GM23338 (cell line): Measurements from ENCODE around the gene CAMSAP3. TPM values are rescaled to one million over a fixed set of nuclear protein-coding genes. Genes with fewer than 3 reads are reported as not detected.

ENCODE experiments used
- ATAC-seq: fragments of 200-7000 bp; cut with Tn5 transposase; 3 replicates; pipeline ENCODE4 v1.9.1; 2020
- DNase-seq: peaks from one replicate; pipeline ENCODE4 v3.0.0-alpha.2; 2015; ENCODE audit warnings: low spot score
- H2AFZ ChIP-seq: fragments of 200-600 bp; sonication (generic); 2 replicates; pipeline ENCODE4 v1.8.0; 2016; ENCODE audit warnings: antibody characterized with exemption, mild to moderate bottlenecking, moderate library complexity
- H3F3A ChIP-seq: fragments of 200-600 bp; sonication (generic); replicated peaks from 2 replicates; pipeline ENCODE4 v1.8.0; 2017; ENCODE audit warnings: antibody characterized with exemption, mixed run types, low read depth
- H3K27ac ChIP-seq: fragments of 200-600 bp; sonication (generic); 2 replicates; pipeline ENCODE4 v1.6.1; 2016; ENCODE audit warnings: low read depth
- H3K27me3 ChIP-seq: fragments of 200-600 bp; sonication (generic); 2 replicates; pipeline ENCODE4 v1.8.0; 2016; ENCODE audit warnings: mild to moderate bottlenecking, mixed run types, moderate library complexity; ENCODE audit not compliant: insufficient read depth
- H3K36me3 ChIP-seq: fragments of 200-600 bp; sonication (generic); 2 replicates; pipeline ENCODE4 v1.8.0; 2016; ENCODE audit warnings: mild to moderate bottlenecking; ENCODE audit not compliant: insufficient read depth
- H3K4me1 ChIP-seq: fragments of 200-600 bp; sonication (generic); 2 replicates; pipeline ENCODE4 v1.8.0; 2016; ENCODE audit warnings: mild to moderate bottlenecking, moderate library complexity; ENCODE audit not compliant: insufficient read depth
- H3K4me2 ChIP-seq: fragments of 200-600 bp; sonication (generic); 2 replicates; pipeline ENCODE4 v1.7.1; 2017; ENCODE audit warnings: mixed run types
- H3K4me3 ChIP-seq: fragments of 200-600 bp; sonication (generic); 2 replicates; pipeline ENCODE4 v1.6.1; 2016; ENCODE audit warnings: mixed run types
- H3K79me2 ChIP-seq: fragments of 200-600 bp; sonication (generic); replicated peaks from 2 replicates; pipeline ENCODE4 v1.8.0; 2017; ENCODE audit warnings: mild to moderate bottlenecking; ENCODE audit not compliant: insufficient read depth
- H3K9me2 ChIP-seq: fragments of 200-600 bp; sonication (generic); 2 replicates; pipeline ENCODE4 v1.8.0; 2017; ENCODE audit not compliant: insufficient read depth
- H4K20me1 ChIP-seq: fragments of 200-600 bp; sonication (generic); replicated peaks from 2 replicates; pipeline ENCODE4 v1.8.0; 2017; ENCODE audit warnings: mild to moderate bottlenecking; ENCODE audit not compliant: insufficient read depth
- H3K27ac Mint-ChIP-seq: 2 replicates; pipeline ENCODE4 v1.8.0; 2020; ENCODE audit warnings: inconsistent platforms, mild to moderate bottlenecking, moderate library complexity, mixed read lengths
- H3K27me3 Mint-ChIP-seq: 3 replicates; pipeline ENCODE4 v1.8.0; 2022; ENCODE audit warnings: low read depth, mild to moderate bottlenecking, moderate library complexity, mixed read lengths, inconsistent platforms; ENCODE audit not compliant: insufficient read depth, poor library complexity
- H3K36me3 Mint-ChIP-seq: 3 replicates; pipeline ENCODE4 v1.8.0; 2021; ENCODE audit warnings: low read depth, mild to moderate bottlenecking, inconsistent platforms, moderate library complexity, mixed read lengths
- H3K4me1 Mint-ChIP-seq: 3 replicates; pipeline ENCODE4 v1.8.0; 2020; ENCODE audit warnings: mild to moderate bottlenecking, inconsistent platforms, mixed read lengths
- H3K4me3 Mint-ChIP-seq: 3 replicates; pipeline ENCODE4 v1.8.0; 2021; ENCODE audit warnings: moderate library complexity, mild to moderate bottlenecking, inconsistent platforms, mixed read lengths
- H3K9me3 Mint-ChIP-seq: 3 replicates; pipeline ENCODE4 v1.8.0; 2020; ENCODE audit warnings: moderate library complexity, mild to moderate bottlenecking, inconsistent platforms, mixed read lengths
- CREB1 ChIP-seq: fragments of 250-450 bp; sonication (Bioruptor Pico); IDR thresholded peaks from 2 replicates; pipeline ENCODE4 v1.5.0; 2020; ENCODE audit warnings: low read depth, mild to moderate bottlenecking, moderate library complexity
- EZH2 ChIP-seq: fragments of 200-600 bp; sonication (generic); IDR thresholded peaks from one replicate; pipeline ENCODE4 v1.8.0; 2017; ENCODE audit warnings: antibody characterized with exemption, mild to moderate bottlenecking, low read depth; ENCODE audit not compliant: unreplicated experiment
- EZH2phosphoT487 ChIP-seq: fragments of 200-600 bp; sonication (generic); IDR thresholded peaks from one replicate; pipeline ENCODE4 v1.8.1; 2018; ENCODE audit warnings: antibody characterized with exemption; ENCODE audit not compliant: unreplicated experiment
- JUNB ChIP-seq: IDR thresholded peaks from one replicate; pipeline ENCODE4 v1.6.1; 2016; ENCODE audit warnings: antibody characterized with exemption; ENCODE audit not compliant: unreplicated experiment
- NANOG ChIP-seq: IDR thresholded peaks from 2 replicates; pipeline ENCODE4 v1.6.1; 2016; ENCODE audit warnings: antibody characterized with exemption, borderline replicate concordance
- POLR2AphosphoS5 ChIP-seq: IDR thresholded peaks from 2 replicates; pipeline ENCODE4 v1.6.1; 2016; ENCODE audit warnings: antibody characterized with exemption, low read depth
- STAT1 ChIP-seq: IDR thresholded peaks from one replicate; pipeline ENCODE4 v1.6.1; 2016; ENCODE audit warnings: antibody characterized with exemption; ENCODE audit not compliant: unreplicated experiment
- ZNF114 ChIP-seq: fragments of 250-450 bp; sonication (Bioruptor Pico); IDR thresholded peaks from 2 replicates; pipeline ENCODE4 v1.5.0; 2020; ENCODE audit warnings: mild to moderate bottlenecking, moderate library complexity
- ZNF331 ChIP-seq: fragments of 250-450 bp; sonication (Bioruptor Pico); IDR thresholded peaks from 2 replicates; pipeline ENCODE4 v1.5.0; 2020; ENCODE audit warnings: low read depth, mild to moderate bottlenecking, moderate library complexity
- polyA plus RNA-seq: library from polyadenylated mRNA; unstranded; fragments of >200 nt; fragmentation: Nextera tagmentation; extraction: Ambion mirVana; gene quantifications from 2 replicates; pipeline ENCODE4 v1.2.1, GENCODE V29; 2016
- total RNA-seq: library from RNA; depleted of rRNA; stranded (reverse); fragments of >200 nt; shearing (Covaris generic); gene quantifications from 2 replicates; pipeline ENCODE4 v1.2.3, GENCODE V29; 2014
- TF ChIP-seq, protein P1 (sequence below): fragments of 250-450 bp; sonication (Bioruptor Pico); IDR thresholded peaks from 2 replicates; pipeline ENCODE4 v1.5.0; 2020; ENCODE audit warnings: mild to moderate bottlenecking, moderate library complexity
- TF ChIP-seq, protein P2 (sequence below): IDR thresholded peaks from 2 replicates; pipeline ENCODE4 v1.6.1; 2016; ENCODE audit warnings: antibody characterized with exemption
- TF ChIP-seq, protein P3 (sequence below): IDR thresholded peaks from one replicate; pipeline ENCODE4 v1.6.1; 2018; ENCODE audit warnings: antibody characterized with exemption; ENCODE audit not compliant: unreplicated experiment
- TF ChIP-seq, protein P4 (sequence below), 2 experiments: fragments of 200-600 bp in 1 of 2; sonication (generic) in 1 of 2; conservative IDR thresholded peaks; 2 replicates each; pipeline versions ENCODE4 v1.5.1 to v1.6.1; 2016 to 2017; ENCODE audit warnings: antibody characterized with exemption in 2 of 2, low read depth in 2 of 2, mild to moderate bottlenecking in 2 of 2, moderate library complexity in 1 of 2

Gene CAMSAP3
- total and polyA plus RNA-seq, 2 experiments from 2014 or later, result 6.4 to 32.2 TPM

DNA sequence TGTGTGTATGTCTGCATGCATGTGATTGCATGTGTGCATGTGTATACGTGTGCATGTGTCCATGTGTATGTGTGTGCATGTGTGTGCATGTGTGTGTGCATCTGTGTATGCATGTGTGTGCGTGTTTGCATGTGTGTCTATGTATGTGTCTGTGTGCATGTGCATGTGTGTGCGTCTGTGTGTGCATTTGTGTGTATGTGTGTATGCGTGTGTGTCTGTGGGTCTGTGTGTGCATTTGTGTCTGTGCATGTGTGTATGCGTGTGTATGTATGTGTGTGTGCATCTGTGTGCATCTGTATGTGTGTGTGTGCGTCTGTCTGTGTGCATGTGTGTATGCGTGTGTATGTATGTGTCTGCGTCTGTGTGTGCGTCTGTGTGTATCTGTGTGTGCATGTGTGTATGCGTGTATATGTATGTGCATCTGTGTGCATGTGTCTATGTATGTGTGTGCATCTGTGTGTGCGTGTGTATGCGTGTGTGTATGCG is 44.2 kb downstream of the CAMSAP3 start:
- H3K79me2 ChIP-seq, result no peaks in the 10 kb centered on the region
- ATAC-seq (no peak), DNase-seq (no peak)
- Mint-ChIP-seq H3K4me1 (no peaks in the 10 kb centered on the region; the same call in 2 of the 3 replicates), H3K27me3 (peaks cover 26% of the 10 kb centered on the region), H3K9me3 (no peaks in the 10 kb centered on the region; the same call in 2 of the 3 replicates), H3K27ac (no peak overlapping the region), H3K4me3 (no peak overlapping the region), H3K36me3 (no peaks in the 10 kb centered on the region)
- H2AFZ ChIP-seq, result no peak overlapping the region
- no peaks in the 10 kb centered on the region for H3K9me2 ChIP-seq
- H3K4me1 ChIP-seq, result no peaks in the 10 kb centered on the region
- H3K4me2 ChIP-seq, result no peak overlapping the region
- no peak overlapping the region for H3K4me3 ChIP-seq
- TF ChIP-seq, protein P1, sequence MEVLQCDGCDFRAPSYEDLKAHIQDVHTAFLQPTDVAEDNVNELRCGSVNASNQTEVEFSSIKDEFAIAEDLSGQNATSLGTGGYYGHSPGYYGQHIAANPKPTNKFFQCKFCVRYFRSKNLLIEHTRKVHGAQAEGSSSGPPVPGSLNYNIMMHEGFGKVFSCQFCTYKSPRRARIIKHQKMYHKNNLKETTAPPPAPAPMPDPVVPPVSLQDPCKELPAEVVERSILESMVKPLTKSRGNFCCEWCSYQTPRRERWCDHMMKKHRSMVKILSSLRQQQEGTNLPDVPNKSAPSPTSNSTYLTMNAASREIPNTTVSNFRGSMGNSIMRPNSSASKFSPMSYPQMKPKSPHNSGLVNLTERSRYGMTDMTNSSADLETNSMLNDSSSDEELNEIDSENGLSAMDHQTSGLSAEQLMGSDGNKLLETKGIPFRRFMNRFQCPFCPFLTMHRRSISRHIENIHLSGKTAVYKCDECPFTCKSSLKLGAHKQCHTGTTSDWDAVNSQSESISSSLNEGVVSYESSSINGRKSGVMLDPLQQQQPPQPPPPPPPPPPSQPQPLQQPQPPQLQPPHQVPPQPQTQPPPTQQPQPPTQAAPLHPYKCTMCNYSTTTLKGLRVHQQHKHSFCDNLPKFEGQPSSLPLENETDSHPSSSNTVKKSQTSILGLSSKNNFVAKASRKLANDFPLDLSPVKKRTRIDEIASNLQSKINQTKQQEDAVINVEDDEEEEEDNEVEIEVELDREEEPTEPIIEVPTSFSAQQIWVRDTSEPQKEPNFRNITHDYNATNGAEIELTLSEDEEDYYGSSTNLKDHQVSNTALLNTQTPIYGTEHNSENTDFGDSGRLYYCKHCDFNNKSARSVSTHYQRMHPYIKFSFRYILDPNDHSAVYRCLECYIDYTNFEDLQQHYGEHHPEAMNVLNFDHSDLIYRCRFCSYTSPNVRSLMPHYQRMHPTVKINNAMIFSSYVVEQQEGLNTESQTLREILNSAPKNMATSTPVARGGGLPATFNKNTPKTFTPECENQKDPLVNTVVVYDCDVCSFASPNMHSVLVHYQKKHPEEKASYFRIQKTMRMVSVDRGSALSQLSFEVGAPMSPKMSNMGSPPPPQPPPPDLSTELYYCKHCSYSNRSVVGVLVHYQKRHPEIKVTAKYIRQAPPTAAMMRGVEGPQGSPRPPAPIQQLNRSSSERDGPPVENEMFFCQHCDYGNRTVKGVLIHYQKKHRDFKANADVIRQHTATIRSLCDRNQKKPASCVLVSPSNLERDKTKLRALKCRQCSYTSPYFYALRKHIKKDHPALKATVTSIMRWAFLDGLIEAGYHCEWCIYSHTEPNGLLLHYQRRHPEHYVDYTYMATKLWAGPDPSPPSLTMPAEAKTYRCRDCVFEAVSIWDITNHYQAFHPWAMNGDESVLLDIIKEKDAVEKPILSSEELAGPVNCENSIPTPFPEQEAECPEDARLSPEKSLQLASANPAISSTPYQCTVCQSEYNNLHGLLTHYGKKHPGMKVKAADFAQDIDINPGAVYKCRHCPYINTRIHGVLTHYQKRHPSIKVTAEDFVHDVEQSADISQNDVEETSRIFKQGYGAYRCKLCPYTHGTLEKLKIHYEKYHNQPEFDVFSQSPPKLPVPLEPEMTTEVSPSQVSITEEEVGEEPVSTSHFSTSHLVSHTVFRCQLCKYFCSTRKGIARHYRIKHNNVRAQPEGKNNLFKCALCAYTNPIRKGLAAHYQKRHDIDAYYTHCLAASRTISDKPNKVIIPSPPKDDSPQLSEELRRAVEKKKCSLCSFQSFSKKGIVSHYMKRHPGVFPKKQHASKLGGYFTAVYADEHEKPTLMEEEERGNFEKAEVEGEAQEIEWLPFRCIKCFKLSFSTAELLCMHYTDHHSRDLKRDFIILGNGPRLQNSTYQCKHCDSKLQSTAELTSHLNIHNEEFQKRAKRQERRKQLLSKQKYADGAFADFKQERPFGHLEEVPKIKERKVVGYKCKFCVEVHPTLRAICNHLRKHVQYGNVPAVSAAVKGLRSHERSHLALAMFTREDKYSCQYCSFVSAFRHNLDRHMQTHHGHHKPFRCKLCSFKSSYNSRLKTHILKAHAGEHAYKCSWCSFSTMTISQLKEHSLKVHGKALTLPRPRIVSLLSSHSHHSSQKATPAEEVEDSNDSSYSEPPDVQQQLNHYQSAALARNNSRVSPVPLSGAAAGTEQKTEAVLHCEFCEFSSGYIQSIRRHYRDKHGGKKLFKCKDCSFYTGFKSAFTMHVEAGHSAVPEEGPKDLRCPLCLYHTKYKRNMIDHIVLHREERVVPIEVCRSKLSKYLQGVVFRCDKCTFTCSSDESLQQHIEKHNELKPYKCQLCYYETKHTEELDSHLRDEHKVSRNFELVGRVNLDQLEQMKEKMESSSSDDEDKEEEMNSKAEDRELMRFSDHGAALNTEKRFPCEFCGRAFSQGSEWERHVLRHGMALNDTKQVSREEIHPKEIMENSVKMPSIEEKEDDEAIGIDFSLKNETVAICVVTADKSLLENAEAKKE (CRISPR knock-in tag), result no peak
- TF ChIP-seq NANOG (no peak), ZNF331 (CRISPR knock-in tag) (no peak), EZH2phosphoT487 (no peak), JUNB (no peak), POLR2AphosphoS5 (no peak), STAT1 (no peak), EZH2 (no peak), ZNF114 (CRISPR knock-in tag) (no peak), CREB1 (no peak)
- TF ChIP-seq, protein P2, sequence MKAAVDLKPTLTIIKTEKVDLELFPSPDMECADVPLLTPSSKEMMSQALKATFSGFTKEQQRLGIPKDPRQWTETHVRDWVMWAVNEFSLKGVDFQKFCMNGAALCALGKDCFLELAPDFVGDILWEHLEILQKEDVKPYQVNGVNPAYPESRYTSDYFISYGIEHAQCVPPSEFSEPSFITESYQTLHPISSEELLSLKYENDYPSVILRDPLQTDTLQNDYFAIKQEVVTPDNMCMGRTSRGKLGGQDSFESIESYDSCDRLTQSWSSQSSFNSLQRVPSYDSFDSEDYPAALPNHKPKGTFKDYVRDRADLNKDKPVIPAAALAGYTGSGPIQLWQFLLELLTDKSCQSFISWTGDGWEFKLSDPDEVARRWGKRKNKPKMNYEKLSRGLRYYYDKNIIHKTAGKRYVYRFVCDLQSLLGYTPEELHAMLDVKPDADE, result no peak
- TF ChIP-seq, protein P3, sequence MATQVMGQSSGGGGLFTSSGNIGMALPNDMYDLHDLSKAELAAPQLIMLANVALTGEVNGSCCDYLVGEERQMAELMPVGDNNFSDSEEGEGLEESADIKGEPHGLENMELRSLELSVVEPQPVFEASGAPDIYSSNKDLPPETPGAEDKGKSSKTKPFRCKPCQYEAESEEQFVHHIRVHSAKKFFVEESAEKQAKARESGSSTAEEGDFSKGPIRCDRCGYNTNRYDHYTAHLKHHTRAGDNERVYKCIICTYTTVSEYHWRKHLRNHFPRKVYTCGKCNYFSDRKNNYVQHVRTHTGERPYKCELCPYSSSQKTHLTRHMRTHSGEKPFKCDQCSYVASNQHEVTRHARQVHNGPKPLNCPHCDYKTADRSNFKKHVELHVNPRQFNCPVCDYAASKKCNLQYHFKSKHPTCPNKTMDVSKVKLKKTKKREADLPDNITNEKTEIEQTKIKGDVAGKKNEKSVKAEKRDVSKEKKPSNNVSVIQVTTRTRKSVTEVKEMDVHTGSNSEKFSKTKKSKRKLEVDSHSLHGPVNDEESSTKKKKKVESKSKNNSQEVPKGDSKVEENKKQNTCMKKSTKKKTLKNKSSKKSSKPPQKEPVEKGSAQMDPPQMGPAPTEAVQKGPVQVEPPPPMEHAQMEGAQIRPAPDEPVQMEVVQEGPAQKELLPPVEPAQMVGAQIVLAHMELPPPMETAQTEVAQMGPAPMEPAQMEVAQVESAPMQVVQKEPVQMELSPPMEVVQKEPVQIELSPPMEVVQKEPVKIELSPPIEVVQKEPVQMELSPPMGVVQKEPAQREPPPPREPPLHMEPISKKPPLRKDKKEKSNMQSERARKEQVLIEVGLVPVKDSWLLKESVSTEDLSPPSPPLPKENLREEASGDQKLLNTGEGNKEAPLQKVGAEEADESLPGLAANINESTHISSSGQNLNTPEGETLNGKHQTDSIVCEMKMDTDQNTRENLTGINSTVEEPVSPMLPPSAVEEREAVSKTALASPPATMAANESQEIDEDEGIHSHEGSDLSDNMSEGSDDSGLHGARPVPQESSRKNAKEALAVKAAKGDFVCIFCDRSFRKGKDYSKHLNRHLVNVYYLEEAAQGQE, result no peak
- TF ChIP-seq, protein P4, sequence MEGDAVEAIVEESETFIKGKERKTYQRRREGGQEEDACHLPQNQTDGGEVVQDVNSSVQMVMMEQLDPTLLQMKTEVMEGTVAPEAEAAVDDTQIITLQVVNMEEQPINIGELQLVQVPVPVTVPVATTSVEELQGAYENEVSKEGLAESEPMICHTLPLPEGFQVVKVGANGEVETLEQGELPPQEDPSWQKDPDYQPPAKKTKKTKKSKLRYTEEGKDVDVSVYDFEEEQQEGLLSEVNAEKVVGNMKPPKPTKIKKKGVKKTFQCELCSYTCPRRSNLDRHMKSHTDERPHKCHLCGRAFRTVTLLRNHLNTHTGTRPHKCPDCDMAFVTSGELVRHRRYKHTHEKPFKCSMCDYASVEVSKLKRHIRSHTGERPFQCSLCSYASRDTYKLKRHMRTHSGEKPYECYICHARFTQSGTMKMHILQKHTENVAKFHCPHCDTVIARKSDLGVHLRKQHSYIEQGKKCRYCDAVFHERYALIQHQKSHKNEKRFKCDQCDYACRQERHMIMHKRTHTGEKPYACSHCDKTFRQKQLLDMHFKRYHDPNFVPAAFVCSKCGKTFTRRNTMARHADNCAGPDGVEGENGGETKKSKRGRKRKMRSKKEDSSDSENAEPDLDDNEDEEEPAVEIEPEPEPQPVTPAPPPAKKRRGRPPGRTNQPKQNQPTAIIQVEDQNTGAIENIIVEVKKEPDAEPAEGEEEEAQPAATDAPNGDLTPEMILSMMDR (conservative IDR thresholded peaks at IDR 0.05; ENCODE audit: low read depth in 2 of 2), result no peak
- H4K20me1 ChIP-seq, result no peaks in the 10 kb centered on the region; the same call in 1 of the 2 replicates
- peaks cover 18% of the 10 kb centered on the region for H3K27me3 ChIP-seq
- H3F3A ChIP-seq, result peaks cover 9% of the 10 kb centered on the region
- H3K36me3 ChIP-seq, result no peaks in the 10 kb centered on the region
- no peak overlapping the region for H3K27ac ChIP-seq
